ENCODE measurements around the gene VEPH1. TPM values are rescaled to one million over a fixed set of nuclear protein-coding genes. Genes with fewer than 3 reads are reported as not detected.

The VEPH1 gene
- total RNA-seq, 4 donors from 2014 or later = 0.59 to 4.7 (median 2.7) TPM

DNA sequence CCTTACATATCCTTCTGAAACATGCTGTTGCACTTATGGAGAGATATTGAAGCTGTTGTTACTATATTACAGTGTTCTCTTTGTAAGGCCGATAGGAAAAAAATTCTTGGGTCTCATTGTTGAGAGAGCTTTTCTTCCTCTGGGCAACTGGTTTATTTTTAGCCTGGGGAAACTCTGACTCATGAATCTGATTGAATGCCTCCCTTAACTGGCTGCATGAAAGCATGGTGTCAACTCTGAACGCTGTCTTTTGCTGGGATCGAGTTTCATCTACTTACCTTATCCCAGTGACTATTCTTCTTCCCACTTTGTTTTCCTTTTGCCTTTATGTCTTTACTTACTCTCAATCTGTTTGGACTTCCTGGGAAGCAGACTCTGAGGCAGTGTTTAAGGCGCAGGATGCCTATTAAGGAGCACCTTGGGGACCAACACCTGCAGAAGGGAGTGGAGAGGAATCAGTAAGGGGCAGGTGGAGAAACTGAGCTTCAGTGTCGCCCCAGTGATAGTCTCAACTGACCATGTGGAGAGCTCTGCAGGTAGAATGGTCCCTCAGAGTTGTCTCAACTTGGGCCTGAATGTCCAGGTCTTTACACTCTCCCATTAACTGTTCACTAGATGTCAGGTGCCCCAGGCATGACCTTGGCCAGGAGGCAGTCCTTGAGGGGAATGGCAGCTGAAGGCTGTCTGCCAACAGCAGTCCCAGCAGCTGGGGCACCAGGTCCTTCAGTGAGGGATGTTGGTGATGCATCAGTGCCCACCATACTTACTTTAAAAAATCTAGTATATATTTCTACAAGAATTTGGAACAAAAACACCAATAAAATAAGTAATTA, 254.4 kb downstream of the VEPH1 start:
- no peak for TF ChIP-seq POLR2A (IDR thresholded peaks at IDR 0.05)
- TF ChIP-seq, protein P1, sequence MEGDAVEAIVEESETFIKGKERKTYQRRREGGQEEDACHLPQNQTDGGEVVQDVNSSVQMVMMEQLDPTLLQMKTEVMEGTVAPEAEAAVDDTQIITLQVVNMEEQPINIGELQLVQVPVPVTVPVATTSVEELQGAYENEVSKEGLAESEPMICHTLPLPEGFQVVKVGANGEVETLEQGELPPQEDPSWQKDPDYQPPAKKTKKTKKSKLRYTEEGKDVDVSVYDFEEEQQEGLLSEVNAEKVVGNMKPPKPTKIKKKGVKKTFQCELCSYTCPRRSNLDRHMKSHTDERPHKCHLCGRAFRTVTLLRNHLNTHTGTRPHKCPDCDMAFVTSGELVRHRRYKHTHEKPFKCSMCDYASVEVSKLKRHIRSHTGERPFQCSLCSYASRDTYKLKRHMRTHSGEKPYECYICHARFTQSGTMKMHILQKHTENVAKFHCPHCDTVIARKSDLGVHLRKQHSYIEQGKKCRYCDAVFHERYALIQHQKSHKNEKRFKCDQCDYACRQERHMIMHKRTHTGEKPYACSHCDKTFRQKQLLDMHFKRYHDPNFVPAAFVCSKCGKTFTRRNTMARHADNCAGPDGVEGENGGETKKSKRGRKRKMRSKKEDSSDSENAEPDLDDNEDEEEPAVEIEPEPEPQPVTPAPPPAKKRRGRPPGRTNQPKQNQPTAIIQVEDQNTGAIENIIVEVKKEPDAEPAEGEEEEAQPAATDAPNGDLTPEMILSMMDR (IDR thresholded peaks at IDR 0.05) = no peak
- intact Hi-C loops (cut with DNase I; ENCODE audit: low total_unique reads) = no loop called here
- no peak for DNase-seq (ENCODE audit: low spot score in 2 of 2)
- 38 to 47% methylated on average over 5 of the region's 5 CpGs for WGBS, 2 donors
- no peak overlapping the region for H3K4me3 ChIP-seq (ENCODE audit: low read depth, poor library complexity, severe bottlenecking)

- DNase-seq (ENCODE audit: low spot score in 2 of 2) = no peak
- H3K4me3 ChIP-seq (ENCODE audit: low read depth, poor library complexity, severe bottlenecking) = no peak overlapping the region
- TF ChIP-seq, protein P1 (IDR thresholded peaks at IDR 0.05) = no peak
- no peak for TF ChIP-seq POLR2A (IDR thresholded peaks at IDR 0.05)
- intact Hi-C loops (cut with DNase I; ENCODE audit: low total_unique reads) = no loop called here
- WGBS, 2 donors = 82 to 87% methylated on average over 1 of the region's 1 CpG
Observed at GRCh38 chr3:157247391-157247790, 255.8 kb downstream of the VEPH1 start.

GRCh38 chr3:157242836-157243235, 260.4 kb downstream of the VEPH1 start:
- TF ChIP-seq, protein P1 (IDR thresholded peaks at IDR 0.05) = no peak
- TF ChIP-seq POLR2A (IDR thresholded peaks at IDR 0.05) = no peak
- 95 to 100% methylated on average over 1 of the region's 1 CpG for WGBS, 2 donors
- intact Hi-C loops (cut with DNase I; ENCODE audit: low total_unique reads) = no loop called here
- DNase-seq (ENCODE audit: low spot score in 2 of 2) = no peak
- H3K4me3 ChIP-seq (ENCODE audit: low read depth, poor library complexity, severe bottlenecking) = no peak overlapping the region

GRCh38 chr3:157241599-157241998, 261.6 kb downstream of the VEPH1 start:
- intact Hi-C loops (cut with DNase I; ENCODE audit: low total_unique reads) = no loop called here
- TF ChIP-seq, protein P1 (IDR thresholded peaks at IDR 0.05) = no peak
- no peak for TF ChIP-seq POLR2A (IDR thresholded peaks at IDR 0.05)
- 94 to 96% methylated on average over 4 of the region's 4 CpGs for WGBS, 2 donors
- H3K4me3 ChIP-seq (ENCODE audit: low read depth, poor library complexity, severe bottlenecking) = no peak overlapping the region
- no peak for DNase-seq (ENCODE audit: low spot score in 2 of 2)

GRCh38 chr3:157240408-157240807, 262.8 kb downstream of the VEPH1 start:
- intact Hi-C loops (cut with DNase I; ENCODE audit: low total_unique reads) = no loop called here
- TF ChIP-seq POLR2A (IDR thresholded peaks at IDR 0.05) = no peak
- TF ChIP-seq, protein P1 (IDR thresholded peaks at IDR 0.05) = no peak
- no peak overlapping the region for H3K4me3 ChIP-seq (ENCODE audit: low read depth, poor library complexity, severe bottlenecking)
- DNase-seq (ENCODE audit: low spot score in 2 of 2) = no peak
- WGBS, 2 donors = 48 to 63% methylated on average over 1 of the region's 1 CpG

Measured in lower leg skin (tissue), 4 donors.